ENCODE data around the gene VWA7.

VWA7 gene

DNA sequence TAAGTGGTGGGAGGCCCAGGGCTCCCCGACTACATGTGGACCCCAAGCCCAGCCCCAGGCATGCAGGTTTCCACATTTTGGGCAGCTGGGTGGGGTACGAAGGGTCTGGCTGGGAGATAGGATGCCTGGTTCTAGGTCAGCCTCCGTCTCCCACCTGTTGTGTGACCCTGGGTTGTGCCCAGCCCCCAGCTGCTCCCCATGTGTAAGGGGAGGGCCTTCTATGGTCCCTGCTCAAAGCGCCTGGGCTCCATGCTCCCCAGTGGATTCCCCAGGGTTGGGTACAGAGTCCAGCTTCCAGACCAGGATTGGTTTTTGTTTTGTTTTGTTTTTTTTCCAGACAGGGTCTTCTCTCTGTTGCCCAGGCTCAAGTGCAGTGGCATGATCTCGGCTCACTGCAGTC, 1.1 kb upstream of the VWA7 start:
- DNase-seq = no peak

- DNase-seq = no peak
These were observed 531 bp upstream of the VWA7 start for GRCh38 chr6:31777667-31778050.

GRCh38 chr6:31776485-31776988, 591 bp downstream of the VWA7 start:
- no peak for DNase-seq

- DNase-seq = no peak
These were observed 1.3 kb downstream of the VWA7 start for GRCh38 chr6:31775633-31776484.

DNA sequence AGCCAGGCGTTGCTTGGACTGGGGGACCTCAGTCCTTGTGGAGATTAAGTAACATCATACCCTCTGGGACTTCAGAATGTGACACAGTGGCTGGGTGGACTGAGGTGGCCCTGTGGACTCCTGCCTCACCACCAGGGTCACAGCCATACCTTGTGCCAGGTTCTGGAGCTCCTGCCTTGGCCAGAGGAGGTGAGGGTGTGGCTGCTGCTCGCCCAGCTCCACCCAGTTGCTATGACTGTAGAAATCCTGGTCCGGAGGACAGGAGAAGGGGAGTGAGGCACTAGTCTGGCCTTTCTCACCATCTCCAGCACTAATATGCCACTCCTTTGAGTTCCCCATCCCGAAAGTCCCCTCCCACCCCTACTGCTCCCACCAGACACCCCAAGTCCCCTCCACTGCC, 1.9 kb downstream of the VWA7 start:
- no peak for DNase-seq

GRCh38 chr6:31771992-31772358, 5.2 kb downstream of the VWA7 start:
- DNase-seq = no peak

- DNase-seq = no peak
These were observed 6.3 kb downstream of the VWA7 start for GRCh38 chr6:31770860-31771259.

GRCh38 chr6:31769684-31770371, 7.3 kb downstream of the VWA7 start:
- DNase-seq = no peak

DNA sequence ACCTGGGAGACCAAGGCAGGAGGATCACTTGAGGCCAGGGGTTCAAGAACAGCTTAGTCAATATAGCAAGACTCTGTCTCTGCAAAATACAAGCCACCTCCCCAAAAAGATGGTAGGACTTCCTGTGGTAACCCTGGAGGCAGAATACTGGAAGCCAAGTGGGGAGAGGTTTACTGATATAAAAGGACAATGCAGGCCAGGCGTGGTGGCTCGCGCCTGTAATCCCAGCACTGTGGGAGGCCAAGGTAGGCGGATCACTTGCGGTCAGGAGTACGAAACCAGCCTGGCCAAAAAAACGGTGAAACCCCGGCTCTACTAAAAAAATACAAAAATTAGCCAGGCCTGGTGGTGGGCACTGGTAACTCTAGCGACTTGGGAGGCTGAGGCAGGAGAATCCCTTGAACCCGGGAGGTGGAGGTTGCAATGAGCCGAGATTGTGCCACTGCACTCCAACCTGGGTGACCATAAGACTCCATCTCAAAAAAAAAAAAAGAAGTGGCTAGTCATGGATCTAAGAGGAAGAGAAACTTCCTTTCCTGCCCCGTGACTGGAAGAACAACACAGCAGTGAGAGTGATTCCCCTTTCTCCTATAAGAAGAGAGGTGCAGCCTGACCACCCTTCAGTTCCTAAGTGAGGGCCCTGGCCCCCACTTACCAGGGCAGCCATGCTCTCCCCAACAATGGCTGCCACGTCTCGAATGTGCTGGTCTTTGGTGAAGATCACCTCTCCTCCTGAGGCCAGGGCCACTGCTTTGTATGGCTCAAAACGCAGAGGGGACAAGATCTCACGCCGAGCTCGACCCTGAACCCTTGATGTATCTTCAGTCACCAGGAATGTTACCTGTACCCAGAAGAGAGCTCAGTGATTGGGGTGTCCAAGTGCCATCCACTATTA, 8.5 kb downstream of the VWA7 start:
- DNase-seq = no peak

DNA sequence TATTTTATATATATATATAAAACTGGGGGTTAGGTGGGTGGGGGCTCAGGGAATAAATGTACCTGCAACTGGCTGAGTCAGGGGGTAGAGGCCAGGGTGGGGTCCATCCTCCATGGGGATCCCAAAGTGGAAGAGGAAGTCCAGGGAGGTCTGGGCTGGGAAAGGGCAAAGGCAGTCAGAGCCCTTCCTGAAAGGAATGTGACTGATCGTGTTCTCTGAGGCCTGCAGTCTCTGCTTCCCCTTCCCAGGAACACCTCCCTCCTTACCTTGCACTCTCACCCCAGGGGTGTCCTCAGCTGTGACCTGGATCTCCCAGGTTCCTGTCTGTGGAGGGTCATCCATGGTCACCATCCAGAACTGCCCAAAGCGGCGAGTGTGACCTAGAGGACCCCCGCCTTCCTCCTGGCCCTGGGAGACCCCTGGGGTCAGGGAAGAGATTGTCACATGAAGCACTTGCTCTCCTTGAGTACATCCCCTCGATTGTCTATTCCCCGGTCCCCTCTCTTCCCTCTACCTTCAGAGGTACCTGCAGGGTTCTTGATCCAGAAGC, 10.0 kb downstream of the VWA7 start:
- no peak for DNase-seq

- DNase-seq = no peak
These were observed 11.0 kb downstream of the VWA7 start for GRCh38 chr6:31765910-31766794.

GRCh38 chr6:31765559-31765909, 11.6 kb downstream of the VWA7 start:
- DNase-seq = no peak

GRCh38 chr6:31764198-31764597, 12.9 kb downstream of the VWA7 start:
- DNase-seq = no peak

GRCh38 chr6:31763619-31763940, 13.5 kb downstream of the VWA7 start:
- no peak for DNase-seq

- no peak for DNase-seq
These were observed 14.1 kb downstream of the VWA7 start for GRCh38 chr6:31762878-31763618.

DNA sequence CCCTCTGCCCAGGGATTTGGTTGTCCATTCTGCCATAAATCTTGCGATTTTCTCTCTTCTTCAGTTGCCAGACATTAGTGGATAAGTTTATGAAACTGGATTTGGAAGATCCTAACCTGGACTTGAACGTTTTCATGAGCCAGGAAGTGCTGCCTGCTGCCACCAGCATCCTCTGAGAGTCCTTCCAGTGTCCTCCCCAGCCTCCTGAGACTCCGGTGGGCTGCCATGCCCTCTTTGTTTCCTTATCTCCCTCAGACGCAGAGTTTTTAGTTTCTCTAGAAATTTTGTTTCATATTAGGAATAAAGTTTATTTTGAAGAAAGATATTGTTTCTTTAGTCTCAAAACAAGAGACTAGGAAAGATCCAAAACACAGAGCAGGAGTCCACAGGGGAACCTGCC, 14.8 kb downstream of the VWA7 start, which contains the start of gene SAPCD1:
SAPCD1 (plus strand) TSS at position 301 of the 400 bp plus-strand sequence. CDS start 399 bp downstream, outside the sequence.
- DNase-seq = no peak

- no peak for DNase-seq
These were observed 15.8 kb downstream of the VWA7 start for GRCh38 chr6:31761343-31761742.

- DNase-seq = no peak
These were observed 16.3 kb downstream of the VWA7 start for GRCh38 chr6:31760790-31761189.

GRCh38 chr6:31758281-31758680, 18.8 kb downstream of the VWA7 start:
- DNase-seq = no peak

- no peak for DNase-seq
These were observed 24.3 kb downstream of the VWA7 start for GRCh38 chr6:31752739-31753319.

All from cortex of kidney (tissue), 1 donor.